HCT116 (cell line): ENCODE measurements around the gene PEX11G. TPM values are rescaled to one million over a fixed set of nuclear protein-coding genes. Genes with fewer than 3 reads are reported as not detected.

Experiments used
- ATAC-seq: fragments of 200-7000 bp; cut with Tn5 transposase; 2 replicates; pipeline ENCODE4 v1.9.1; 2020; ENCODE audit warnings: mild to moderate bottlenecking, moderate library complexity
- BruUV-seq: library from RNA; stranded (reverse); fragments of 400-500 nt; replicated peaks from 2 replicates; lab custom pipeline; 2021; lab: Mats Ljungman, UMichigan
- CTCF ChIA-PET: fragments of 300-600 bp; sonication (Branson Sonifier 250); formaldehyde crosslinking; loops from one replicate; lab custom pipeline; 2021; ENCODE audit warnings: antibody characterized with exemption; lab: Charles Lee
- POLR2A ChIA-PET: fragments of 300-600, 350-600 bp; sonication (Branson Sonifier 250); formaldehyde crosslinking; loops from one replicate; lab custom pipeline; 2021; ENCODE audit warnings: antibody characterized with exemption; lab: Charles Lee
- RAD21 ChIA-PET, 2 experiments: fragments of 300-600 bp; sonication (Branson Sonifier 250); formaldehyde crosslinking; loops; one replicate each; lab custom pipeline; 2023; ENCODE audit warnings: low total read pairs in 2 of 2; ENCODE audit not compliant: uncharacterized antibody in 2 of 2, unreplicated experiment in 2 of 2, low non-redundant PET in 1 of 2; lab: Charles Lee
- DNase-seq: peaks from one replicate; pipeline ENCODE4 v3.0.0-alpha.2; 2010; ENCODE audit warnings: low read depth, low spot score
- H2AFZ ChIP-seq: fragments of 200-600 bp; shearing (Covaris generic), sonication (generic); 2 replicates; pipeline ENCODE4 v1.6.1; 2017; ENCODE audit warnings: low read depth, mixed run types, mixed read lengths, antibody characterized with exemption, low read length; ENCODE audit not compliant: poor library complexity, severe bottlenecking
- H3K27ac ChIP-seq: 2 replicates; pipeline ENCODE4 v1.5.1; 2012; ENCODE audit warnings: low read depth, low read length
- H3K27me3 ChIP-seq: fragments of 200-600 bp; sonication (generic); 2 replicates; pipeline ENCODE4 v1.6.1; 2016; ENCODE audit warnings: mixed run types, low read length, mixed read lengths; ENCODE audit not compliant: insufficient read depth
- H3K36me3 ChIP-seq, 2 experiments: fragments of 200-500 bp in 1 of 2; fragments of 200-600 bp in 1 of 2; sonication (Bioruptor generic) in 1 of 2; sonication (generic) in 1 of 2; 2 replicates each; pipeline versions ENCODE4 v1.5.1 to v1.6.1; 2014 to 2016; ENCODE audit warnings: low read length in 2 of 2, inconsistent platforms in 1 of 2, mixed read lengths in 1 of 2, mixed run types in 1 of 2; ENCODE audit not compliant: insufficient read depth in 2 of 2, control insufficient read depth in 1 of 2
- H3K4me1 ChIP-seq, 2 experiments: fragments of 200-600 bp in 1 of 2; sonication (generic) in 1 of 2; 2 replicates each; pipeline versions ENCODE4 v1.5.1 to v1.6.1; 2012 to 2017; ENCODE audit warnings: low read length in 2 of 2, inconsistent platforms in 1 of 2, mild to moderate bottlenecking in 1 of 2, mixed read lengths in 1 of 2, mixed run types in 1 of 2, moderate library complexity in 1 of 2; ENCODE audit not compliant: insufficient read depth in 2 of 2, control insufficient read depth in 1 of 2
- H3K4me2 ChIP-seq: fragments of 200-600 bp; sonication (generic); 2 replicates; pipeline ENCODE4 v1.6.1; 2017; ENCODE audit warnings: mixed run types, low read length, mixed read lengths
- H3K4me3 ChIP-seq, 2 experiments: fragments of 200-600 bp in 1 of 2; sonication (generic) in 1 of 2; replicated peaks in 1 of 2; 2 replicates each; pipeline ENCODE4 v1.5.1; 2011 to 2016; ENCODE audit warnings: low read length in 2 of 2, control low read depth in 1 of 2, low read depth in 1 of 2, mild to moderate bottlenecking in 1 of 2, mixed read lengths in 1 of 2, mixed run types in 1 of 2
- H3K79me2 ChIP-seq: fragments of 200-600 bp; sonication (generic); 2 replicates; pipeline ENCODE4 v1.6.1; 2017; ENCODE audit warnings: mild to moderate bottlenecking, mixed run types, low read length, moderate library complexity, mixed read lengths; ENCODE audit not compliant: insufficient read depth
- H3K9ac ChIP-seq: fragments of 200-600 bp; sonication (generic); 2 replicates; pipeline ENCODE4 v1.6.1; 2016; ENCODE audit warnings: low read length, mixed read lengths
- H3K9me2 ChIP-seq: fragments of 200-600 bp; sonication (generic), shearing (Covaris generic); 2 replicates; pipeline ENCODE4 v1.6.1; 2017; ENCODE audit warnings: mixed run types, mild to moderate bottlenecking, moderate library complexity; ENCODE audit not compliant: insufficient read depth
- H3K9me3 ChIP-seq, 2 experiments: fragments of 200-500 bp in 1 of 2; fragments of 200-600 bp in 1 of 2; sonication (Bioruptor generic) in 1 of 2; sonication (generic) in 1 of 2; 2 replicates each; pipeline ENCODE4 v1.6.1; 2014 to 2017; ENCODE audit warnings: low read length in 2 of 2, mixed read lengths in 2 of 2, inconsistent platforms in 1 of 2, low read depth in 1 of 2, mild to moderate bottlenecking in 1 of 2, mixed run types in 1 of 2, moderate library complexity in 1 of 2; ENCODE audit not compliant: control insufficient read depth in 1 of 2, insufficient read depth in 1 of 2
- H4K20me1 ChIP-seq: fragments of 200-600 bp; sonication (generic), shearing (Covaris generic); 2 replicates; pipeline ENCODE4 v1.6.1; 2017; ENCODE audit warnings: mixed run types, mild to moderate bottlenecking, moderate library complexity; ENCODE audit not compliant: insufficient read depth
- JUND ChIP-seq: IDR thresholded peaks from 2 replicates; pipeline ENCODE4 v1.6.1; 2012
- POLR2A ChIP-seq: IDR thresholded peaks from 2 replicates; pipeline ENCODE4 v1.7.0; 2011; ENCODE audit warnings: borderline replicate concordance; ENCODE audit not compliant: insufficient read depth, insufficient read length; ENCODE audit errors: extremely low read depth
- POLR2AphosphoS5 ChIP-seq: IDR thresholded peaks from 2 replicates; pipeline ENCODE4 v1.6.1; 2011; ENCODE audit warnings: mild to moderate bottlenecking, low read depth, low read length, moderate library complexity
- RAD21 ChIP-seq: IDR thresholded peaks from 2 replicates; pipeline ENCODE4 v1.6.1; 2012; ENCODE audit warnings: low read depth, mild to moderate bottlenecking
- SP1 ChIP-seq: IDR thresholded peaks from 2 replicates; pipeline ENCODE4 v1.6.1; 2012; ENCODE audit warnings: low read depth
- TCF7L2 ChIP-seq: IDR thresholded peaks from 2 replicates; pipeline ENCODE4 v1.7.0; 2011; ENCODE audit warnings: borderline replicate concordance, inconsistent platforms; ENCODE audit not compliant: insufficient read depth, insufficient read length; ENCODE audit errors: extremely low read depth
- ZNF274 ChIP-seq: fragments of 200-500 bp; sonication (Bioruptor generic); IDR thresholded peaks from 2 replicates; pipeline ENCODE4 v1.6.1; 2014; ENCODE audit warnings: mild to moderate bottlenecking, low read depth, low read length, inconsistent platforms
- intact Hi-C: fragments of 100-400 bp; cut with micrococcal nuclease; formaldehyde crosslinking; loops from 2 replicates; pipeline ENCODE4 v1.10.0; 2022
- total RNA-seq: library from RNA; stranded (reverse); gene quantifications from one replicate; pipeline ENCODE4 v1.2.1, GENCODE V29; 2021; ENCODE audit not compliant: unreplicated experiment
- TF ChIP-seq, protein P1 (sequence below): IDR thresholded peaks from 2 replicates; pipeline ENCODE4 v1.6.1; 2012
- TF ChIP-seq, protein P2 (sequence below): IDR thresholded peaks from 2 replicates; pipeline ENCODE4 v1.6.1; 2012

PEX11G gene
- total RNA-seq, 1 experiment from 2014 or later: 6.4 TPM

GRCh38 chr19:7506385-7507328 is 17.8 kb upstream of the PEX11G start:
- DNase-seq: peak; percentile 99
- no TSS peak for BruUV-seq
- H2AFZ ChIP-seq: peak overlapping the region; percentile 62
- peak overlapping the region; percentile 46 for H3K27ac ChIP-seq
- H3K9me3 ChIP-seq: no peaks in the 10 kb centered on the region
- no peaks in the 10 kb centered on the region for H3K36me3 ChIP-seq
- no peaks in the 10 kb centered on the region for H3K27me3 ChIP-seq
- RAD21 ChIA-PET: interaction anchor here in 1 of 2 experiments (0.5 kb wide), 1 partner anchor 272 kb away, joined by 3 read pairs; no protein-coding TSS in a partner anchor
- no peaks in the 10 kb centered on the region for H3K79me2 ChIP-seq
- H3K9ac ChIP-seq: peak overlapping the region; percentile 28; the same call in 1 of the 2 replicates
- TF ChIP-seq TCF7L2 (no peak), SP1 (peak; percentile 47)
- no peaks in the 10 kb centered on the region for H3K9me2 ChIP-seq
- ATAC-seq: peak; percentile 89
- intact Hi-C loops: loop anchor here (2.0 kb wide), 1 partner anchor 28 kb away; the partner anchor contains the start of gene PNPLA6
- peaks cover 21 to 36% of the 10 kb centered on the region in 2 experiments for H3K4me1 ChIP-seq
- POLR2A ChIA-PET: interaction anchor here (0.6 to 2.1 kb wide), 5 partner anchors 9 to 99 kb away, joined by 3 to 9 read pairs (median 5); partner anchors contain the start of genes MCOLN1 and ZNF358
- peak overlapping the region; percentile 91 for H3K4me2 ChIP-seq
- no peaks in the 10 kb centered on the region for H4K20me1 ChIP-seq
- peak overlapping the region; percentile 25 to 63 for H3K4me3 ChIP-seq
- CTCF ChIA-PET: interaction anchor here (0.7 to 1.9 kb wide), 5 partner anchors 10 to 363 kb away, joined by 3 to 10 read pairs (median 4); partner anchors contain the start of gene TRAPPC5

DNA sequence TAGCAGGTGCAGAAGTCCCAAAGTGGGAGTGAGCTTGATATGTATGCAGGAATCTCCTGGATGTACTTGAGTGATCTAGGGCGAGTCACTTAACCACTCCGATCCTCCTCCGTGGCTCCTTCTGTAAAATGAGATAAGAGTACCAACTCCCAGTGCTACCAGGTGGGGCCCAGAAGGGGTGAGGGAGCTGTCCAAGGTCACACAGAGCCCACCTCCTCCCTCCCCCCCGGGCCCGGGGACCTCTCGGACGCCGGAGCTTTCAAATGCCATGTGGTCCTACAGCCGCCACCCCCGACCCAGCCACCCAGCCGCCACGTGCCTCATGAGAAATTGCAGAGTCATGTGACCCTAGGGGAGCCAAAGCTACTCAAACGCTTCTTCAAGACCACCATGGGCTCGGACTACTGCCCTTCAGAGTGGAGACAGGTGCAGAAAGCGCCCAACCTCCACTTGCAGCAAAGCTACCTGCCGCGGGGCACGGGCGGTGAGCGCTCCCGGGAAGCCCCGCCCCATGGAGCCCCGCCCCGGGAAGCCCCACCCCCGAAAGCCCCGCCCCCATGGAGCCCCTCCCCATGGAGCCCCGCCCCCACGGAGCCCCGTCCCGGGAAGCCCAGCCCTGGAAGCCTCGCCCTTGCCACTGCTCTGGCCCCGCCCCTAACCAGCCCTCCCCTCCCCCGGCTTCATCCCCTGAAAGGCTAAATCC is 17.0 kb upstream of the PEX11G start:
- no peaks in the 10 kb centered on the region for H3K27me3 ChIP-seq
- H3K79me2 ChIP-seq: no peaks in the 10 kb centered on the region
- peak overlapping the region; percentile 68 for H3K9ac ChIP-seq
- ChIA-PET RAD21 (interaction anchor here in 1 of 2 experiments (0.5 kb wide), 1 partner anchor 273 kb away, joined by 3 read pairs; no protein-coding TSS in a partner anchor), CTCF (interaction anchor here (0.7 to 1.9 kb wide), 5 partner anchors 9 to 364 kb away, joined by 3 to 10 read pairs (median 4); partner anchors contain the start of gene TRAPPC5), POLR2A (interaction anchor here (0.6 to 2.1 kb wide), 4 partner anchors 10 to 100 kb away, joined by 3 to 9 read pairs (median 6); partner anchors contain the start of genes MCOLN1 and ZNF358)
- no peaks in the 10 kb centered on the region for H3K9me3 ChIP-seq
- no peaks in the 10 kb centered on the region for H3K36me3 ChIP-seq
- no peaks in the 10 kb centered on the region for H4K20me1 ChIP-seq
- TSS peak; percentile 97 for BruUV-seq
- DNase-seq (no peak), ATAC-seq (peak; percentile 46)
- no peaks in the 10 kb centered on the region for H3K9me2 ChIP-seq
- peak overlapping the region; percentile 55 to 63 for H3K4me3 ChIP-seq
- peaks cover 26 to 44% of the 10 kb centered on the region in 2 experiments for H3K4me1 ChIP-seq
- H2AFZ ChIP-seq: peak overlapping the region; percentile 62
- TF ChIP-seq SP1 (peak; percentile 15; the same call in 1 of the 2 replicates), RAD21 (no peak), ZNF274 (no peak), POLR2AphosphoS5 (peak; percentile 75), JUND (no peak), POLR2A (peak; percentile 31)
- TF ChIP-seq, protein P1, sequence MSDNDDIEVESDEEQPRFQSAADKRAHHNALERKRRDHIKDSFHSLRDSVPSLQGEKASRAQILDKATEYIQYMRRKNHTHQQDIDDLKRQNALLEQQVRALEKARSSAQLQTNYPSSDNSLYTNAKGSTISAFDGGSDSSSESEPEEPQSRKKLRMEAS: peak; percentile 91
- TF ChIP-seq, protein P2, sequence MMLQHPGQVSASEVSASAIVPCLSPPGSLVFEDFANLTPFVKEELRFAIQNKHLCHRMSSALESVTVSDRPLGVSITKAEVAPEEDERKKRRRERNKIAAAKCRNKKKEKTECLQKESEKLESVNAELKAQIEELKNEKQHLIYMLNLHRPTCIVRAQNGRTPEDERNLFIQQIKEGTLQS: no peak
- intact Hi-C loops: loop anchor here (2.0 kb wide), 1 partner anchor 29 kb away; the partner anchor contains the start of gene PNPLA6
- H3K4me2 ChIP-seq: peak overlapping the region; percentile 91
- H3K27ac ChIP-seq: peak overlapping the region; percentile 62
